Nephron (organoid): ENCODE measurements around the gene NKD1.

ENCODE experiments used
- H3K27ac Mint-ChIP-seq, 3 experiments: 2 replicates each; pipeline ENCODE4 v1.8.0; 2020; ENCODE audit warnings: mixed read lengths in 3 of 3, mild to moderate bottlenecking in 2 of 3, moderate library complexity in 1 of 3
- H3K27me3 Mint-ChIP-seq: 2 replicates; pipeline ENCODE4 v1.8.0; 2021; ENCODE audit warnings: low read depth, mild to moderate bottlenecking, moderate library complexity, mixed read lengths
- H3K36me3 Mint-ChIP-seq: 2 replicates; pipeline ENCODE4 v1.8.0; 2020; ENCODE audit warnings: low read depth, mixed read lengths
- H3K4me1 Mint-ChIP-seq: 2 replicates; pipeline ENCODE4 v1.8.0; 2020; ENCODE audit warnings: mixed read lengths
- H3K4me3 Mint-ChIP-seq, 3 experiments: 2 replicates each; pipeline ENCODE4 v1.8.0; 2020; ENCODE audit warnings: mild to moderate bottlenecking in 3 of 3, mixed read lengths in 3 of 3, moderate library complexity in 2 of 3
- H3K9me3 Mint-ChIP-seq: 2 replicates; pipeline ENCODE4 v1.8.0; 2020; ENCODE audit warnings: mixed read lengths
- TF ChIP-seq, protein P1 (sequence below), 3 experiments: fragments of 200-600 bp; sonication (generic); IDR thresholded peaks; one replicate each; pipeline ENCODE4 v1.5.0; 2021; ENCODE audit warnings: antibody characterized with exemption in 3 of 3; ENCODE audit not compliant: unreplicated experiment in 3 of 3

NKD1 gene

DNA sequence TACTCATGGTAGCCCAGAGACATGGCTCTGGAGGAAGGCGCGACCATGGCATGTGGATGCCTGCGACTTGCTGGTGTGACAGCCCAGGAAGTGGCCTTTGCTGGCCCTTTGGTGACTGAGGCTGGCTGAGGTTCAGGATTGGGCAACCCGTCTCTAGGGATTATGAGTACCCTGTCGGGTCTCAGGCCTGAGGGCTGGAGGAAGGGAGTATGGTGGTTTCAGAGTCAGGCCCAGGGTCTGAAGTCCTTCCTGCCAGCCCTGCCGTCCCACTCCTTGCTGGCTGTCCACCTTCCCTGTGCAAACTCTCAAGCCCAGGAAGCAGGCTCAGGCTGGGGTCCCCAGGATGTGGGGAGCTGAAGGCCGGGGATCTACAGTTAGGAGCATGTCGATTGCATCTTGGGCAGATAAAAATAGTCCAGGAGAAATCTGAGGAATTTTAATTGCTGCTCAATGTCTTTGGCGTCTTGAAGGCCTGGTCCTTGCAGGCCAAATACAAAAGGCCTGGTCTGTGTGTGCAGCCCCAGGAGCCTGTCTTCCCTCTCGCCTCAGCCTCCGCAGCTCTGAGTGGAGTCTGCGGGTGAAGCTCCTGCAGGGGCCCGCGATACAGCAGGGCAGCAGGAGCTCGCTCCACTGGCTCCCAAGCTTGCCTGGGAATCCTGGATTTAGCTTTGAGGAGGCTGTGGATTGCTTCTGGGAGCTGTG lies 52.5 kb downstream of the NKD1 start:
- Mint-ChIP-seq H3K36me3 (no peaks in the 10 kb centered on the region), H3K9me3 (no peaks in the 10 kb centered on the region), H3K4me1 (peaks cover 78% of the 10 kb centered on the region), H3K4me3 (no peak overlapping the region), H3K27ac (peak overlapping the region; percentile 41 to 94 (median 84)), H3K27me3 (no peaks in the 10 kb centered on the region)
- TF ChIP-seq, protein P1, sequence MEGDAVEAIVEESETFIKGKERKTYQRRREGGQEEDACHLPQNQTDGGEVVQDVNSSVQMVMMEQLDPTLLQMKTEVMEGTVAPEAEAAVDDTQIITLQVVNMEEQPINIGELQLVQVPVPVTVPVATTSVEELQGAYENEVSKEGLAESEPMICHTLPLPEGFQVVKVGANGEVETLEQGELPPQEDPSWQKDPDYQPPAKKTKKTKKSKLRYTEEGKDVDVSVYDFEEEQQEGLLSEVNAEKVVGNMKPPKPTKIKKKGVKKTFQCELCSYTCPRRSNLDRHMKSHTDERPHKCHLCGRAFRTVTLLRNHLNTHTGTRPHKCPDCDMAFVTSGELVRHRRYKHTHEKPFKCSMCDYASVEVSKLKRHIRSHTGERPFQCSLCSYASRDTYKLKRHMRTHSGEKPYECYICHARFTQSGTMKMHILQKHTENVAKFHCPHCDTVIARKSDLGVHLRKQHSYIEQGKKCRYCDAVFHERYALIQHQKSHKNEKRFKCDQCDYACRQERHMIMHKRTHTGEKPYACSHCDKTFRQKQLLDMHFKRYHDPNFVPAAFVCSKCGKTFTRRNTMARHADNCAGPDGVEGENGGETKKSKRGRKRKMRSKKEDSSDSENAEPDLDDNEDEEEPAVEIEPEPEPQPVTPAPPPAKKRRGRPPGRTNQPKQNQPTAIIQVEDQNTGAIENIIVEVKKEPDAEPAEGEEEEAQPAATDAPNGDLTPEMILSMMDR (IDR thresholded peaks at IDR 0.05; ENCODE audit: unreplicated experiment in 3 of 3), result no peak

GRCh38 chr16:50601341-50601740 lies 53.1 kb downstream of the NKD1 start:
- H3K4me3 Mint-ChIP-seq, result no peak overlapping the region
- H3K27ac Mint-ChIP-seq, result peak overlapping the region in 1 of 3 experiments; percentile 98
- H3K9me3 Mint-ChIP-seq, result no peaks in the 10 kb centered on the region
- H3K27me3 Mint-ChIP-seq, result no peaks in the 10 kb centered on the region
- H3K36me3 Mint-ChIP-seq, result no peaks in the 10 kb centered on the region
- peaks cover 75% of the 10 kb centered on the region for H3K4me1 Mint-ChIP-seq
- TF ChIP-seq, protein P1 (IDR thresholded peaks at IDR 0.05; ENCODE audit: unreplicated experiment in 3 of 3), result no peak

DNA sequence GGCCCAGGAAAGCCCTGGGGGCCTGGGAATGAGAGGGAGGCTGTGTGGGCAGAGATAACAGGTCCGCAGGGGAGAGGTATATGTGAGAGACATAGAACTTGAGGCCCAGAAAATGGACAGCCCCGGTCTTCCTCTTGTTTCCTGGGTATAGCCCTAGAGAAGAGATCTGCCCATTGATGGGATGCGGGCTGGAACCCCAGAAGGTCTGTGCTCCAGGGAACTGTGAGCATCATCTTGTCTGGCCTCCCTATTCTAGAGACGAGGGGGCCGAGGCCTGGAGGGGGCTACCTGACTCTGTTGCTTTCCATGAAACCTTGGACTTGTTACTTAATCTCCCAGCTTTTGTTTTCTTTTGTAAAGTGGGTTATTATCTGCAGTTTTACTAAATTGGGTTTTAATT lies 53.9 kb downstream of the NKD1 start:
- H3K4me1 Mint-ChIP-seq, result peaks cover 75% of the 10 kb centered on the region
- H3K4me3 Mint-ChIP-seq, result no peak overlapping the region
- H3K9me3 Mint-ChIP-seq, result no peaks in the 10 kb centered on the region
- H3K27me3 Mint-ChIP-seq, result peaks cover 7% of the 10 kb centered on the region
- H3K27ac Mint-ChIP-seq, result peak overlapping the region in 2 of 3 experiments; percentile 88 to 98
- no peaks in the 10 kb centered on the region for H3K36me3 Mint-ChIP-seq
- TF ChIP-seq, protein P1 (IDR thresholded peaks at IDR 0.05; ENCODE audit: unreplicated experiment in 3 of 3), result no peak

DNA sequence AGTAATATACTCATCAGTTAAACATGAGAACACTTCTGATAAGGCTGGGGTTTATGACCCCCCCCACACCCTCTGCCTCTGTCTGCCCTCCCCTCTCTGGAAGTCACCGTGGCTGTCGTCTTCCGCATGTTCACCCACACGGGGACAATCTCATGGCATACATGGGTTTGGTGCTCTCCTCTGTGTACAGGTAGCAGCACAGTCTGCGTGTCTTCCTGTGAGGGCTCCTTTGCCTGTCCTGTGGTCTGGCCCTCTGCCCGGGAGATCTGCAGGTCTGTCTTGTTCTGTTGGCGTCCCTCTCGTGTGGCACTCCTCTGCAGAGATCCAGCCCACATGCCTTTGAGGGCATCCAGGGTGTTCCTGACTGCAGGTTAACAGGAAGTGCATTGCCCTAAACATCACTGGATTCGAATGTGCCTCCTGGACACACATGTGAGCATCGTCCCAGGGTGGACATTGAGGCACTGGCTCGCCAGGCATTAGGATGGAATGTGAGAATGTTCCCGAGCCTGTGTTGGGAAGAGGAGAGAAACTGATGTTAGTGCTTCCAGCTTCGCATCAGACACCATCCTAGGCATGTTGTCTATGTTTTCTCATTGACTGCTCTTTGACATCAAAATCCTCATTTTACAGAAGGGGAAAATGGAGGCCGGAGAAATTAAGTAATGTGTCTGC lies 54.5 kb downstream of the NKD1 start:
- no peak overlapping the region for H3K4me3 Mint-ChIP-seq
- peaks cover 7% of the 10 kb centered on the region for H3K27me3 Mint-ChIP-seq
- peaks cover 79% of the 10 kb centered on the region for H3K4me1 Mint-ChIP-seq
- TF ChIP-seq, protein P1 (IDR thresholded peaks at IDR 0.05; ENCODE audit: unreplicated experiment in 3 of 3), result no peak
- no peaks in the 10 kb centered on the region for H3K36me3 Mint-ChIP-seq
- peak overlapping the region; percentile 73 to 98 (median 88) for H3K27ac Mint-ChIP-seq
- no peaks in the 10 kb centered on the region for H3K9me3 Mint-ChIP-seq

DNA sequence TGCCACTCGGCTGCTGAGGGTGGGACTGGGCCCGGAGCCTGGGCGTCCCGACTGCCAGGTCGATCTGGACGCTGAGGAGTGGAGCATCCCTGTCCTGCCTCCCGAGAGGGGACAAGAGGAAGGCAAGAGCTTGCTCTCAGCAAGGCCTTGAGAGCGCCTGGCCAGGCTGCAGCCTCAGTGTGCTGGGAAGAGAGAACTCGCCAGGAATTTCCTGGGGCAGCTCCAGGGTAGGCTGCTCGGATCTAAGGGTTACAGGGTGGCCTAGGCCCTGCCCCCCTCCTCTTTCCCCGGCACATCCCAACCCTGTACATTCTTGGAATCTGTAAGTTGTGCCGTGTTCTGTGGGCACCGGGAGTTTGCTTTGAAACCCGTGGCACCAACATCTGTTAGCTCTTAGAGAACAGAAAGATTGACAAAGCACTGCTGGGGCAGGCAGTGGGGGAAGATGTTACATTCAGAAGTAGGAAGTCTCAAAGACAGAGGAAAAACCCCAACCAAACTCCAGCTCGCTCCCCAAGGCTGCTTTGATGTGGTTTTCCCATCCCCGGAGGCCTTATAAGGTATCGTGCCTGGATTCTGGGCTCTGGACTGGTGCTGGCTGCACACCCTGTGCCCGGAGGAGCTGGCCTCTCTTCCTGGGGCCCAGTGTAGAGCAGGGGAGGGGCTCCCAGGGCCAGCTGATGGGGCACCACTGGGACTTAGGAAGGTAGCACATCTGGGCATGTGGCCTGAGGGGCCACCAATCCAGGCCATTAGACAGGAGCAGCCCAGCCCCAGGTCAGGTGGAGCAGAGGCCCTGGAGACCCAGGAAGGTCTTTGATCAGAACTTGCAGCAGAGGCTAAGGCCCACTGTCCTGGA lies 55.2 kb downstream of the NKD1 start:
- H3K9me3 Mint-ChIP-seq, result no peaks in the 10 kb centered on the region
- TF ChIP-seq, protein P1 (IDR thresholded peaks at IDR 0.05; ENCODE audit: unreplicated experiment in 3 of 3), result no peak
- H3K27ac Mint-ChIP-seq, result peak overlapping the region; percentile 73 to 98 (median 88)
- H3K4me3 Mint-ChIP-seq, result peak overlapping the region in 1 of 3 experiments; percentile 39
- H3K4me1 Mint-ChIP-seq, result peaks cover 81% of the 10 kb centered on the region
- H3K36me3 Mint-ChIP-seq, result no peaks in the 10 kb centered on the region
- peaks cover 7% of the 10 kb centered on the region for H3K27me3 Mint-ChIP-seq
